Stimulated activated CD4-positive, alpha-beta T cell treated with anti-CD3 and anti-CD28 coated beads, Interleukin-1b, Interleukin-23, amount 100 ng/mL, for 4 hours (primary cell): ENCODE results near the gene P3R3URF.
"Not testable (repeated sequence)": the region's sequence is repeated elsewhere in the genome, so short reads cannot be mapped to it uniquely, and the experiment has no call there.

Experiments
- DNase-seq, 2 donors: peaks; one replicate each; pipeline ENCODE4 v3.0.0-alpha.2; 2020; ENCODE audit warnings: low read depth in 2 of 2

P3R3URF gene

GRCh38 chr1:46176211-46176865, at the start of gene P3R3URF:
Gene P3R3URF (minus strand): TSS chr1:46176488. CDS start chr1:46176471, 17 bp downstream.
- DNase-seq: no peak

DNA sequence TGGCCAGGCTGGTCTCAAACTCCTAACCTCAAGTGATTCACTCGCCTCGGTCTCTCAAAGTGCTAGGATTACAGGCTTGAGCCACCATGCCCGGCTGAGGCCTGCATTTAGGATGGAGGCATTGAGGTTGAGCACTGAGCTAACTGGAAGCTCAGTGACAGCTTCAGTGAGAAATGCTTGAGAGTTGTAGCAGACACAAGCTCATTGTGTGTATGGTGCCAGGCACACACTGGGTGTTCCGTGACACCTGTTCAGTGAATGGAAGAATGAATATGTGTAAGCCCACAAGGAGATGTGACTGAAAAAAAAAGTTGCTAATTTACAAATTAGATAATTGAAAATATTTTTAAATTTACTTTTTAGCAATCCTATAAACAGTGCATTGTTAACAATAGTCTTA, 48.7 kb upstream of the P3R3URF start:
- DNase-seq: no peak

GRCh38 chr1:46223472-46223943, 47.2 kb upstream of the P3R3URF start:
- DNase-seq: peak; percentile 42 to 47

- DNase-seq: not testable (repeated sequence)
These were observed 46.8 kb upstream of the P3R3URF start for GRCh38 chr1:46223055-46223454.

DNA sequence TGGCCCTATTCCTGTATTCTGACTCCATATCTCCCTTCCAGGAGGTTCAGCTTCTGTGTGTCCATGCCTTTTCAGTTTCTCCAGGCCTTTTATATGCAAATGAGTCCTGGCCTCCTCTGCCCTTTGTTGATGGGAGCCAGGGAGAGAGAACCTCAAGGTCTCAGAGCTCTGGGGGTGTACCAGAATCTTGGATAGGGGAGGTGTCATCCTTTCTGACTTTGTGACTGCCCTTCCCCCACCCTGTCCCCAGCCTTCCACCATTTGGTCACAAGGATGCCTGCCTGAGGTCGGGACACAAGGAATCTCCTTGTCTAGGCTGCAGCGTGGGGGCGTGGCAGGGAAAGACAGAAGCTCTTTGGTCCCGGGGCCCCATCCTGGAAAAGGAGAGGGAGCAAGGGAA, 45.5 kb upstream of the P3R3URF start:
- DNase-seq: no peak

- DNase-seq: no peak
These were observed 44.5 kb upstream of the P3R3URF start for GRCh38 chr1:46220808-46221207.

GRCh38 chr1:46219551-46220520, 43.5 kb upstream of the P3R3URF start:
- DNase-seq: no peak

GRCh38 chr1:46218443-46218842, 42.2 kb upstream of the P3R3URF start:
- DNase-seq: no peak

DNA sequence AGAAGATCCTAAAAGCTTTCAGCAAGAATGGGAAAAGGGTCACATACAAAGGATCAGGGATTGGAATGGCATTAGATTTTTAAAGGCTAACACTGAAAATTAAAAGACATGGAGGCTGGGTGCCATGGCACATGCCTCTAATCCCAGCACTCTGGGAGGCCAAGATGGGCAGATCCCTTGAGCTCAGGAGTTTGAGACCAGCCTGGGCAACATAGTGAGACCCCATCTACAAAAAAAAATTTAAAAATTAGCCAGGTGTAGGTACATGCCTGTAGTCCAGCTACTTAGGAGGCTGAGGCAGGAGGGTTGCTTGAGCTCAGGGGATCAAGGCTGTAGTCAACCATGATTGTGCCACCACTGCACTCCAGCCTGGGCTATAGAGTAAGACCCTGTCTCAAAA, 39.2 kb upstream of the P3R3URF start:
- no peak for DNase-seq

GRCh38 chr1:46211051-46211450, 34.8 kb upstream of the P3R3URF start:
- DNase-seq: no peak

DNA sequence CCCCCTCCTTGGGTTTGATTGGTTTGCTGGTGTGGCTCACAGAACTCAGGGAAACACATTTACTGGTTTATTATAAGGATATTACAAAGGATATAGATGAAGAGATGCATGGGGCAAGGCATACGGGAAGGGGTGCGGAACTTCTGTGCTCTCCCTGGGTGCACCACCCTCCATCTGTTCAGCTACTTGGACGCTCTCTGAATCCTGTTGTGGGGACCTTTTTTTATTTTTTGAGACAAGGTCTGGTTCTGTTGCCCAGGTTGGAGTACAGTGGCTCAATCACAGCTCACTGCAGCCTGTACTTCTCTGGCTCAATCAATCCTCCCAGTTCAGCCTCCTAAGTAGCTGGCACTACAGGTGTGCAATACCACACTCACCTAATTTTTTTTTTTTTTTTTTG, 34.3 kb upstream of the P3R3URF start:
- no peak for DNase-seq

- no peak for DNase-seq
These were observed 30.1 kb upstream of the P3R3URF start for GRCh38 chr1:46206399-46206798.

GRCh38 chr1:46205791-46206190, 29.5 kb upstream of the P3R3URF start:
- no peak for DNase-seq

- no peak for DNase-seq
These were observed 28.9 kb upstream of the P3R3URF start for GRCh38 chr1:46205141-46205540.

DNA sequence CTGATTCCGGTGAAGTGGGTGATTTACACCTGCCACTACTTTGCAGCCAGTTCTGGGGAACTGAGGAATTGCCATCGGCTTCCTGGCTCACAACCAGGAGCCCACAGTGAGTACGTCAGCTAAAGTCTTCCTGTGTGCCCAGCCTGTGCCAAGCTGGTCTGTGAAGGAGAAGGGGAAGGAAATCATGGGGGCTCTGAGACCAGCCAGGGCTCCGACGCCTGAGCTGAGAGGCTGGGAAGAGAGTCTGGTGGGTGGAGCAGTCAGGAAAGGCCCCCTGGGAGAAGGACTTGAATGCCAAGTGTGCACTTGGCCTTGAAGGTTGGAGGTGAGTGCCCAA, 28.1 kb upstream of the P3R3URF start:
- DNase-seq: no peak

GRCh38 chr1:46203738-46204405, 27.6 kb upstream of the P3R3URF start:
- DNase-seq: no peak

DNA sequence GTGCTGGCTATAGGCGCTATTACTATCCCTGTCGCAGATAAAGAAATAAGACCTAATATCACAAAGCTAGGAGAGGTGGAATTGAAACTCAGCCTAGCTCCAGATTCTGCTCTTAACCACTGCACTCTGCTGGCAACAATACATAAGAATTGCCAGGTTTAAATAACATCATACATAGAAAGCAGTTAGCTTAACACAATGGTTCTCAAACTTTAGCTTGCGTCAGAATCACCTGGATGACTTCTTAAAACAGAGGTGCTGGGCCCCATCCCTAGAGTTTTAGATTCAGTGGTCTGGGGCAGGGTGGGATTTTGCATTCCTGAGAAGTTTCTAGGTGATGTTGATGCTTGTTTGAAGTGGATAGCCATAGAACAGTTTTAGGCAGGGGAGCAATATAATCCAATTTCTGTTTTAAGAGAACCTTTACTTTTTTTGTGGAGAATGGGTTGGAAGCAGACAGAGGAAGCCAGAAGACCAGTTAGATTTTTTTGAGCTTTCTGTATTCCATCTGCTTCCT, 23.0 kb upstream of the P3R3URF start:
- DNase-seq: no peak

DNA sequence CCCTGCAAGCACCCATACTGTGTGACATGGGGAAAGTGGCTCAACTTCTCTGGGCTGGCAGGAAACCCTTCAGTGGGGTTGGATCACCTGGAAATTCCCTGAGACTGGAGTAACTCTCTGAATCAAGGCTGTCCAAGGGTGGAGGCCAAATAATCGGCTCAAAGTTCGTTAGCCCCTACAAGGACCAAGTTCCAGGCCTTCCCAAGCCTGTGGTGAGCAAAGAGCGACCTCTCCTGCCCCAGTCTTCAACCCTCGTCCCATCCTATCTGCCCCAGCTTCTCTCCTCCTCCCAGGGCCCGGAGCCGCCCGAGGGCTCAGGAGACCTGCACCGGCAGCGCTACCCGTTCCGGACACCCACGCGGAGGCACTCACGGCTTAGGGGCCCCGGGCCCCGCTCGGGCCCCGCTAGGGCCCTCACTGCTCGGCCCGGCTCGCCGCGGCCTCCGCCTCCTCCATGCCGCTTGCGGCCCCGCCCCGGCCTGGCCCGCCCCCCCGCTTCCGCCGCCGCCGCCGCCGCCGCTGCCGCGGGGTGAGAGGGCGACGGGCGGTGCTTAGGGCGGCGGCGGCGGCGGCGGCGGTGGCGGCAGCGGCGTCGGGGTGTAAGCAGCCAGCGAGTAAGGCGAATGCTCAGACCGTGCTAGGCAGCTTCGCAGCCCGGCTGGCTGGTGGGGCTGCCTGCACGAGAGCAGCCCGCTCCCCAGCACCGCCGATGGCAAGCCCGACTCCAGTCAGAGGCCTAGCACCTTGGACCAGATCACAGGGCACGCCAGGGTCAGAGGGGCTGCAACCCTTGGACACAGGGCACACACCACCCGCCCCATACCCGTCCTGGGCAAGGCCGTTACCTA, 21.9 kb upstream of the P3R3URF start, which contains the start of gene POMGNT1:
Gene POMGNT1, minus strand, starts transcription at position 471 of the 848 bp plus-strand sequence. CDS start 613 bp downstream, outside the sequence.
- peak; percentile 58 to 79 for DNase-seq

DNA sequence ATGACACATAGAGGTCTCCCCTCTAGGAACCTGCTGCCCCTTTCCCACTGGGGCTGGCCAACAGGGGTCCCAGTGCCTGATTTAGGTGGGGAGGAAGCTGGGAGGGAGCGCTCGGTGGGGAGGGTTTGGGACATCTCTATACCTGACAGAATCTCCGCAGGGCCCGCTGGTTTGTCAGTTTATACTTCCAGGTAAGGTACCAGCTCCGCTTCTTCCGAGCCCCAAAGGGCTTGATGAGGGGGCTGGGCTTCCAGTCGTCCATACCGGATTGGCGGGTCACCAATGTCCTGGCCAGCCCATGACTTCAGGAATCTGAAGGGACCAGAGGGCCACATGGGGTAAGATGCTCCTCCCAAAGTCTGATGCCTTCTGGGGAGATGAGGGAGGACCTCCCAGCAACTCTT, 21.3 kb upstream of the P3R3URF start:
- no peak for DNase-seq

DNA sequence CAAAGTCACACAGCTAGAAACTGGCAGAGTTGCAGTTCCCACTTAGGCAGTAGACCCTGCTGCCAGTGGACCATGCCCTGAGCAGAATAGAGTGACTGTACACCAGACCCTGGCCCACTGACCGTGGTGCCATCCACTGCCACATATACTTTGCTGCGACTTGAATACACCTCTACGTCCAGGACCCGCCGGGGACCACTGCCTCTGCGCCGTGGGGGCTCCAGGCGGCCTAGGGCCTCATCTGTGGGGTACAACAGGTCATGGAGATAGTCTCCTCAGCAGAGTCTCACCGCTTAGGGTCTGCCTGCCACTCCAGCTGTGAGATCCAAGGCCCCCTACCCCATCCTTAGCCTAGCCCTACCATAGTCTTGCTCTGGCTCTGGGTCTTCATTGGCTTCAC, 20.3 kb upstream of the P3R3URF start:
- no peak for DNase-seq

GRCh38 chr1:46194641-46195193, 18.4 kb upstream of the P3R3URF start:
- DNase-seq: no peak
